ENCODE data around the gene SPIN2B.
"Not testable (repeated sequence)": the region's sequence is repeated elsewhere in the genome, so short reads cannot be mapped to it uniquely, and the experiment has no call there.

The SPIN2B gene

DNA sequence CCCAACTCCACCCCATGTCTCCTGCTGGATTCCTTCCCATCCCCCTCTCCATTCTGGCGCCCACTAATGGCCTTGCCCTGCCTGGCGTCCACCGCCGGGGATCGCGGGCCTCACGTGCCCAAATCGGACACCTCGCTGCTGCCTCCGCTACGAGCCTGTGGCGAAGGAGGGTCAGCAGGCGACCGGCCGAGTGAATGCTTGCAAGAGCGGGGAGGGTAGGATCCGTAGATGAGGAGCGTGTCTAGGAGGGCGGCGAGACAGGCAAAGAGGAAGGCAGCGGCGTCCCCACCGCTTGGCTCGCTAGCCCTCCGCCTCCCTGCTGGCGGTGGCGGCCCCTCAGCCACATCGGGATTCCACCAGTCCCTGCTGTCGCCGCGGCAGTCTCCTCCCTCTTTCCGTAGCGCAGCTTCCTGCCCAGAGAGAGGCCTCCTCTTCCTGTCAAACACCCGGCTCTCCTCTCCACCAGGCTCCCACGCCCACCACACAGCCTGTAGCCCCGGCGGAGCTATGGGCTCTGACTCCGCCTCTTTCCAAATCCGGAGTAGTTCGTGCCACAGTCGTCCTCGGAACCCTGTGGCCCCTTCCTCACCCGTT, at the start of gene SPIN2B:
Gene SPIN2B, minus strand, starts transcription at position 387 of the 594 bp plus-strand sequence.
- peak; percentile 86 for DNase-seq

DNA sequence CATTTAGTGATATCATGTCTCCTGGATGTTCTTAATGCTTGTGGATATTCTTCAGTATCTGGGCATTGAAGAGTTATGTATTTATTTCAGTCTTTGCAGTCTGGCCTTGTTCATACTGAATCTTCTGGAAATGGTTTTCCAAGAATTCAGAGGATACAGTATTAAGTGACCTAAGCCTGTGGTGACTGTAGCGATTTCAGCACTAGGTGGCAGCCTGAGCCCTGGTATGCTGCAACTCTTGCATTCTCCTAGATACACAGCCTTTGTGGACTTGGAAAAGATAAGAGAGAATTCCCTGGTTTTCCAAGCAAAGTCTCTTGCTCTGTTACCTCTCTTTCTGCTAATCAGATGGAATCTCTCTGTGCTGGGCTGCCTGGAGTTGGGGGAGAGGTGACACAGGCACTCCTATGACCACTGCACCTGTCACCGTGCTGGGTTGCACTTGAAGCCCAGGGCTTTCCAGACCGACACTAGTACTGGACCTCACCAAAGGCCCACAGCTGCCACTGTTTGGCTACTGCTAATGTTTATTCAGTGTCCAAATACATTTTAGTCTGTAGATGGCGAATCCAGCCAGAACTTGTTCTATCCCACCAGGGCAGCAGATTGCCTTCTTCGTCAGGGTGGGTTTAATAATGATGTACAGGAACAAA, 35.2 kb upstream of the SPIN2B start:
- peak; percentile 12 for DNase-seq

DNA sequence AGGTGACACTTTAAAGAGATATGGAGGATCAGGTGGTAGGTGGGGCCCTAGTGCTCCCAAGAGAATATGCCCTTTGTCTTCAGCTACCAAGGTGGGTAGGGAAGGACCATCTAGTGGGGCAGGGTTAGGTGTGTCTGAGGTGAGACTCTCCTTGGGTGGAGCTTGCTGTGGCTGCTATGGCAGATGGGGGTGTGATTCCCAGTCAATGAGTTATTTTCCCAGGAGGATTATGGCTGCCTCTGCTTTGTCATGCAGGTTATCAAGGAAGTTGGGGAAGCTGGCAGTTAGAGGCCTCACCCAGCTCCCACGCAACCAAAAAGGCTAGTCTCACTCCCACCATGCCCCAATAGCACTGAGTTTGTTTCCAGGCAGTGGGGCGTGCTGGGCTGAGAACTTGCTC, 33.8 kb upstream of the SPIN2B start:
- DNase-seq = no peak

DNA sequence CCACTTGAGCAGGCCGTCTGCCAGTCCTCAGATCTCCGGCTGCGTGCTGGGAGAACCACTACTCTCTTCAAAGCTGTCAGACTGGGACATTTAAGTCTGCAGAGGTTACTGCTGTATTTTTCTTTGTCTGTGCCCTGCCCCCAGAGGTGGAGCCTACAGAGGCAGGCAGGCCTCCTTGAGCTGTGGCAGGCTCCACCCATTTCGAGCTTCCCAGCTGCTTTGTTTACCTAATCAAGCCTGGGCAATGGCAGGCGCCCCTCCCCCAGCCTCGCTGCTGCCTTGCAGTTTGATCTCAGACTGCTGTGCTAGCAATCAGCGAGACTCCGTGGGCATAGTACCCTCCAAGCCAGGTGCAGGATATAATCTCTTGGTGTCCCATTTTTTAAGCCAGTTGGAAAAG, 30.9 kb upstream of the SPIN2B start:
- DNase-seq = not testable (repeated sequence)

DNA sequence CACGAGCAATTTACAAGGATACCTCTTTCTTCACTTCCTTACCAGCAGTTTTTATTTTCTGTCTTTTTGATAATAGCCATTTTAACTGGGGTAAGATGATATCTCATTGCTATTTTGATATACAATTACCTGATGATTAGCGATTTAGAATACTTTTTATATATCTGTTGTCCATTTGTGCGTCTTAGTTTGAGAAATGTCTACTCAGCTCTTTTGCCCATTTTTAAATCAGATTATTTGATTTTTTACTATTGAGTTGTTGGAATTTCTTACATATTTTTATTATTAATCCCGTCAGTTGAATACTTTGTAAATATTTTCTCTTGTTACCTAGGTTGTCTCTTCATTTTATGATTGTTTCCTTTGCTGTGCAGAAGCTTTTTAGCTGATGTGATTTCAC, 17.3 kb upstream of the SPIN2B start:
- no peak for DNase-seq

DNA sequence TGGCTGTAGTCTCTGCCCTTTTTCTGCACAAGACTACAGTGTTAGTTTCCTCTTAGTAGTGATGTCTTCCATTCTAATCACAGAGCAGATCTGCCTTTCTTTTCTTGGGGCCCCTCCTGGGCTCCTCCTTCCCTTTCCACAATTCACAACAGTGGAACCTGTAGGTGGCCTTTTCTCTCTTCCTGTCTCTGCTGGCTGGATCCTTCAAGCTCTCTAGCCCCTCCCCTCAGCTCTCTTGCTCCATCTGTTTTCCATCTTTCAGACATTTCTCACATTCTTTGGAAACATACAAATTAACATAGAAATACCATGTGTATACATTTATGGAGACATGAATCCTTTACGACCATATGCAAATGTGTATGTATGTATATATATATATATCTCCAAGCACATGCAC, 16.2 kb upstream of the SPIN2B start:
- DNase-seq = no peak

DNA sequence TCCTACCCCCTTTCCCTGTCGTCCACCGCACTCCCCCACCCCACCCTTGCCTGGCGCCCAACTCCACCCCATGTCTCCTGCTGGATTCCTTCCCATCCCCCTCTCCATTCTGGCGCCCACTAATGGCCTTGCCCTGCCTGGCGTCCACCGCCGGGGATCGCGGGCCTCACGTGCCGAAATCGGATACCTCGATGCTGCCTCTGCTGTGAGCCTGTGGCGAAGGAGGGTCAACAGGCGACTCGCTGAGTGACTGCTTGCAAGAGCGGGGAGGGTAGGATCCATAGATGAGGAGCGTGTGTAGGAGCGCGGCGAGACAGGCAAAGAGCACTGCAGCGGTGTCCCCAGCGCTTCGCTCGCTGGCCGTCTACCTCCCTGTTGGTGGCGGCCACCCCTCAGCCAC, 15.7 kb upstream of the SPIN2B start, which contains the start of gene SPIN2A:
Gene SPIN2A, minus strand, starts transcription at position 325 of the 400 bp plus-strand sequence. CDS start 800 bp downstream, outside the sequence.
- DNase-seq = not testable (repeated sequence)

DNA sequence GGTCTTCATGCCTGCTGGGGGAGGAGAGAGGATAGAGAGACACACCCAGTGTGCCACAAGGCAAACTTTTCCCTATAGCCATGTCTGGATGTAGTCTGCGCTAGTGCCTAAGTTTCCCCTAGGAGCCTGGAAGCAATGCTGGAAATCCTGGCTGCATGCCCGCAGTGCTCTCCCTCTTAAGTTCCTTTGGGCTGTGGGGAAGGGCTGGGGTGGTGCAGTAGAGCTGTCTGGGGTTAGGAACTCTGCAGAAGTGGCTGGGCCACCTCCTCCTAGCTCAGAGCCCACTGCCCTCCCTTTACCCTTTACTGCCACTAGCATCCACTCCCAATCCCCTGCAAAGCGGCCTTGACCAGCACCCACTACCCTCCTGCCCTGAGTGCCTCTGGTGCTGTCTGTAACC, 15.2 kb upstream of the SPIN2B start:
- DNase-seq = not testable (repeated sequence)

DNA sequence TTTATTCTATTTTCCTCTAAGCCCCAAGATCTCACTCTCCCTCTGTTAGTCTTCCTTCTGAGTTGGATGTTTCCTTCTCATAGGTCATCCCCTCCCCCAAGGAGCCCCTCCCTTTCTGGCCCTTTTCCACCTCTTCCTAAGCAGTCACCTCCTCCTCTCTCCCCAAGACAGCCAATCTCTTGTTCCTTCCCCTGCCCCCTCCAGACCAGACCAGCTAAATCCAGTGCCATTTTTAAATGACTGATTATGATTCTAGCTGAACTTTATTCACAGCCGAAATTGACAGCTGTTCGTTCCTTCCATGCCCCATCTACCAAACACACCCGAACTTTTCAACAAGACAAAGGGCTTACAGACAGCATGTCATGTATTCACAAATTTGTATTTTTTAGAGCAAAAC, 13.9 kb upstream of the SPIN2B start:
- DNase-seq = no peak

DNA sequence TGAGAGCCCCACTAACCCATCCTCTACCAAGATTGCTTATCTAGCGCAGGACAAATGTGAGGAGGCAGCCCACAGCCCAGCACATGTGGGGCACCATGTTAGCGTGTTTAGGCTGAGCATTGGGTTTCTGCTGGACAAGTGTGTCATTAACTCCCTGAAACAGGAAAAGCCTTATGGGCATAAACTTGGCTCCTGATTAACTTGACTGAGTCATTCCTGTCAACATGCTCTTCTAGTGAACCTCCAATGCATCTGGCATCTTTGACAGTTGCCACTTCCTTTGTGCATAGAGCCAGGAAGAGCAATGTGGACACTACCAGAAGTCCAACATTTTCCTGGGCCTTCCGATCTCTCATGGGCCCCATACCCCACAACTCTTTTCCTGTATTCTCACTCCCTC, 13.4 kb upstream of the SPIN2B start:
- DNase-seq = no peak

DNA sequence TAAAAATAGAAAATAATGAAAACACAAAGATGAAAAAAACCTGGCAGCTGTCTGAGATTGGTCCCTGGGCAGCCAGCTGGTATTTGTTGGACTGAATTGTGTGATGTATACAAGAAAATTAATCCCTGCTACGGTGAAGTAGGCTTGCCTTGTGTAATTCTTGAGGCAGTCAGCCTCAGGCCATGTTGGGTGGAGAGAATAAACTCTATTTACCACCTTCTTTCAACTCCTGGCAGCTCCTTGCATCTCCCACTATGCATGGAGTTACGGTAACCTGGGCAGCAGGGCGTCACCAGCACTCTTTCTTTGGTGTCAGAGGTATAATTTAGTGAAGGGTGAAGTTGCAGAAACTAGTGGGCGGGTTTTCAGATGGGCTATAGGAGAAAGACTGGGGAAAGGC, 12.4 kb upstream of the SPIN2B start:
- DNase-seq = no peak

DNA sequence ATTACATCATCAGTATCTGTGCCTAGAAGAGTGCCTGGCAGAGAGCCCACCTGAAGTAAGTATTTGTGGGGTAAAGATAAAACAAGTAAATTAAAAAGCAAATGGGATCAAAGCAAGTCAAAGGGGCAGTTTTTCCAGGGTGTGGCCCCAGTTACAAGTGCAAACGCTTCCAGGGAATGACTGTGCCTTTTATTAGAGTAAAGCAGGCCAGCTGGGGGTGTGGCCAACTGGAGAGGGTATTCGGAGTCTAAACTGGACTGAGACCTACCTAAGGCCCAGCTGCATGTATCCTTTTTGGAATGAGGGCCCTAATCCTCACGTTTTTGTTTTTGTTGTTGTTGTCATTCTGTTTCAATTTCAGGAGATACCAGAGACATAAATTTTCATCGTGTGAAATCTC, 11.9 kb upstream of the SPIN2B start:
- DNase-seq = not testable (repeated sequence)

DNA sequence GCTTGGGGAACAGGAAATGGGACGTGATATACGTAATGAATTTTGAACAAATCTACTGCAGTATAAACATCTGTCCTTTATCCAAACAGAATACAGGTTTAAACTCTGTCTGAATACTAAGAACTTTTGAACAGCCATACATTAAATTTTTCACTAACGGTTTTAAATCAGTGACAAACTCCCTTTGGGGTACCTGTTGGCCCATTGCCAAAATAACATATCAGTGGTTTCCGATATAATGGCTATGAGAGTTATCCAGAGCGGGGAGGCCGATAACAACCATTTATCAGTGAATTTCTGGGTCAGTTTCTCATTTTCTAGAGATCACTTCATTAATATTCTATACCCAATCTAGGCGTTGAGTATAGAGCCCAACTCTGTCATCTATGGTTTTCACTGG, 10.7 kb upstream of the SPIN2B start:
- DNase-seq = no peak

DNA sequence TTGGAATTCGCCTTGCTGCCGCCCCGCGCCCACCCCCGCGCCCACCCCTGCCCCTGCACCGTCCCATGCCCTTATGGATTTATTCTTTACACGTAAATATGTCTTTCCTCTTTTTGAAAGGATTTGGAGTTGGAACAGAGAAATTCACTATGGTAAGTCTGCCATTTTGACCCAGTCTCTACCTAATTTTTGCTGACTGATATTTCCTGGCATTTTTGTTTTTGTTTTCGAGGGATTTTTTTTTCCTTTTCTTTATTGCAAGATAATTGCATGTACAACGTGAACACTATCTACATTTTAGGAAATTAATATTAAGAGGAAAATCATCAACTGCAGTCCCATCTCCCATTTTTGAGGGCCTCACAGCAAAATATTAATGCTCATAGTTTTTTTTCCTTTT, 468 bp upstream of the SPIN2B start:
- no peak for DNase-seq

DNA sequence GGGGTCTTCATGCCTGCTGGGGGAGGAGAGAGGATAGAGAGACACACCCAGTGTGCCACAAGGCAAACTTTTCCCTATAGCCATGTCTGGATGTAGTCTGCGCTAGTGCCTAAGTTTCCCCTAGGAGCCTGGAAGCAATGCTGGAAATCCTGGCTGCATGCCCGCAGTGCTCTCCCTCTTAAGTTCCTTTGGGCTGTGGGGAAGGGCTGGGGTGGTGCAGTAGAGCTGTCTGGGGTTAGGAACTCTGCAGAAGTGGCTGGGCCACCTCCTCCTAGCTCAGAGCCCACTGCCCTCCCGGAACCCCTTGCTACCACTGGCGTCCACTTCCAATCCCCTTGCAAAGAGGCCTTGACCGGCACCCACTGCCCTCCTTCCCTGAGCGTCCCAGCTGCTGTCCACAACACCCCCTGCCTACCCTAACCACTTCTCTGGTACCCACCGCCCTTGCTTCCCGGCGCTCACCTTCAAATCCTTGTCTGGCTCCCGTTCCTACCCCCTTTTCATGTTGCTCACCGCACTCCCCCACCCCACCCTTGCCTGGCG, 658 bp downstream of the SPIN2B start:
- not testable (repeated sequence) for DNase-seq

DNA sequence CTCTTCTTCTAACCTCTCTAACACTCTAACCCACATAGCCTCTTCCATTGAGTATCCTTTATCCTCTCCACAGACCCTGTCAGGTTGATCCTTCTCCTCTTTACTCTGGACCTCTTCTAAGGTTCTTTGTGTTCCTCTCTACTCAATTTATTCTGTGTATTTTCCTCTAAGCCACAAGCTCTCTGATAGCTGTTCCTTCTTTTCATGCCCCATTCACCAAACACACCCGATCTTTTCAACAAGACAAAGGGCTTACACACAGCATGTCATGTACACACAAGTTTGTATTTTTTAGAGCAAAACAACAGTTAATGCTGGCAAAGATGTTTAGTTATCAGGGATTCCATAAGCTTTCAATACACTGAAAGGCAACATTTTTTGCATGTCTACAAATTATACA, 1.9 kb downstream of the SPIN2B start:
- no peak for DNase-seq

DNA sequence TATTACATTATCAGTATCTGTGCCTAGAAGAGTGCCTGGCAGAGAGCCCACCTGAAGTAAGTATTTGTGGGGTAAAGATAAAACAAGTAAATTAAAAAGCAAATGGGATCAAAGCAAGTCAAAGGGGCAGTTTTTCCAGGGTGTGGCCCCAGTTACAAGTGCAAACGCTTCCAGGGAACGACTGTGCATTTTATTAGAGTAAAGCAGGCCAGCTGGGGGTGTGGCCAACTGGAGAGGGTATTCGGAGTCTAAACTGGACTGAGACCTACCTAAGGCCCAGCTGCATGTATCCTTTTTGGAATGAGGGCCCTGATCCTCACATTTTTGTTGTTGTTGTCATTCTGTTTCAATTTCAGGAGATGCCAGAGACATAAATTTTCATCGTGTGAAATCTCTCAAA, 3.8 kb downstream of the SPIN2B start:
- DNase-seq = not testable (repeated sequence)

DNA sequence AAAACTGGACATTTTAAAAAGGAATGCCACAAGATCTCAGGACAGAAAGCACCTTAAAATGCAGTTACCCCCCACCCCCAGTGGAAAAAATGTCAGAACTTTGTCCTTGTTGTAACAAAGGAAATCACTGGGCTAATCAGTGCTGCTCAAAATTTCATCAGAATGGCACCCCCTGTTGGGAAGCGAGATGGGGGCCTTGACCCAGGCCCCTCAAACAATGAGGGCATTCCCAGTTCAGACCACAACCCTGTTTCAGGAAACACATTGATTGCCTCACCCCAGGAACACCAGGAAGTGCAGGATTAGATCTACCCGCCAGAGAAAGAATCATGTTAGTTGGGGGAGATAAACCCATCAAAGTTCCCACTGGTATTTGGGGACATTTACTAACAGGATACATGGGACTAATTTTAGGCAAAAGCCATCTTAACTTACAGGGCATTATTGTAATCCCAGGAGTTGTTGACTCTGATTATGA, 16.4 kb downstream of the SPIN2B start:
- no peak for DNase-seq

DNA sequence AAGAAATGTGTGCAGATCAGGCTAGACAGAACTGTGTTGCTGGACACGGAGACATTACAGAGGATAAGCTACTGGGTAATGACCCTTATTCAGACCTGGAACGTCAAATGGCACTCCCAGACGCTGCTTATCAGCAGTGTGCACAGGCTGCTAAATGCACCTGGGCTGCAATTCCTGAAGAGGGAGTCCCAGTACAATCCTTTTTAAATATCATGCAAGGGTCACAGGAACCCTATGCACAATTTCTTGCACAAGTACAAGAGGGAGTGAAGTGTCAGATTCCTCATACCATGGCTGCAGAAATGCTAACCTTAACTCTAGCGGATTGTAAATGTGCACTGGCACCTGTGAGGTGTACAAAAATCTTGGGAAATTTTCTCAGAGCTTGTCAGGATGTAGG, 16.9 kb downstream of the SPIN2B start:
- no peak for DNase-seq

DNA sequence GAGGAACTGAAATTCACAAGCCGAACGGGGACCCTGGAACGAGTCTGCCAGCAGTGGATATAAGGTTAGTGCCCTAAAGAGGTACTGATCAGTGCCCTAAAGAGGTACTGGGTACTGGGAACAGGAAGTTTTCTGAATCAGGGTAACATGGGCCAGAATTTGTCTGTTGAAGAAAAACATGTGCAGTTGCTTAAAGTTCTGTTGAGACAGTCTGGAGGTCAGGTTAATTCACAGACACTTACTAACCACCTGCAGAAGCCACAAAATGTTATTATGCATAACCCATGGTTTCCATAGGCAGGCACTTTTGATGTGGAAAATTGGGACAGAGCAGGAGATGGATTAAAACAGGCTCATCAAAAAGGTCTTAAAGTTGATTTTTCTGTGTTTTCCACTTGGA, 17.9 kb downstream of the SPIN2B start:
- DNase-seq = no peak

DNA sequence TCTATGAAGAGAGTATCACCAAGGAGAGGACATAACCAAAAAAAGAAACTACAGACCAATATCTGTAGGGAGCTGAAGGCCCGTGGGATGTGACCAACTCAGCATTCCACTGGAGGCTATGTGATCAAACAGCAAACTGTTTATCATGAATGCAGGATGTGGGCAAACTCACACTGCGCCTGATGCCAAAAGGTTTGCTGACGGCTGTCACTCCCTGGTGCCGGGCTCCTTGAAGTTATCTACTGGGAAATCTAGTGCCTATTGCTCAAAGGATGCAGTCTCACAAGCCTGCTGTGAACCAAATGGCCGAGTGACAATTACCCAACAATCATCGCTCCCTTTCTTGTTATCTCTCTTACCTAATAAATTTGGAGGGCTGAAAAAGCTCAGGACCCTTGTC, 18.4 kb downstream of the SPIN2B start:
- DNase-seq = not testable (repeated sequence)

DNA sequence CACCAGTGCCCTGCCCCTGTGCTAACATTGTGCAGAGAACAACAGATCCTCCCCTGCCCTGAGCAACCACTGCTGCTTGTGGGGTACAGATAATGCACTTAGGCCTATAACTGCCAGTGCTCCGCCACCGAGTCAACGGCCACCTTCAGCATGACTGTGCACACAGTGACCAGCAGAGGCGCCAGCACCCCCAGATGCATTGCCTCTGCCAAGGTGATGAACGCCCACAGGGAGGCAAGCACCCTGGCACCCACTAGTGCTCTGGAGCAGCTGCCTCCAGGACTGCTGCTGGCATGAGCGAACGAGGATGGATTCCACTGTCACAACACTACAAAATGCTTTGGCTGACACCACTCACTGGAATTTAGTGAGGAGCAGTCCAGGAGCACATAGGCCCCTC, 38.2 kb downstream of the SPIN2B start:
- DNase-seq = no peak

DNA sequence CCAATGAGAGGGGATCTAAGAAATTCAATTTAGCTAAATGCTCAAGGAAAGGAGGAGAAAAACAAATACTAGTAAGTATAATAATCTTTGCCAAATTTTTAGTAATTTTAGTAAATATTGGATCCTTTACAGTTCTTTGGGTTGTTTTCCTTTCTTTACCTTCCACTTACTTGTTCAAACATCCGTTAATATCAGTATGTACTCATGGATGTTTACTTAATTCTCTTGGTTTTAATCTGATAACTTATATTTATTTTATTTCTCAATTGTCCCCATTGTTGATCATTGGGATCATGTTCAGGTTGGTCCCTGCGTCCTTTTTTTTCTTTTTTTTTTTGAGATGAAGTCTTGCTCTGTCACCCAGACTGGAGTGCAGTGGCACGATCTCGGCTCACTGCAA, 46.9 kb downstream of the SPIN2B start:
- no peak for DNase-seq

DNA sequence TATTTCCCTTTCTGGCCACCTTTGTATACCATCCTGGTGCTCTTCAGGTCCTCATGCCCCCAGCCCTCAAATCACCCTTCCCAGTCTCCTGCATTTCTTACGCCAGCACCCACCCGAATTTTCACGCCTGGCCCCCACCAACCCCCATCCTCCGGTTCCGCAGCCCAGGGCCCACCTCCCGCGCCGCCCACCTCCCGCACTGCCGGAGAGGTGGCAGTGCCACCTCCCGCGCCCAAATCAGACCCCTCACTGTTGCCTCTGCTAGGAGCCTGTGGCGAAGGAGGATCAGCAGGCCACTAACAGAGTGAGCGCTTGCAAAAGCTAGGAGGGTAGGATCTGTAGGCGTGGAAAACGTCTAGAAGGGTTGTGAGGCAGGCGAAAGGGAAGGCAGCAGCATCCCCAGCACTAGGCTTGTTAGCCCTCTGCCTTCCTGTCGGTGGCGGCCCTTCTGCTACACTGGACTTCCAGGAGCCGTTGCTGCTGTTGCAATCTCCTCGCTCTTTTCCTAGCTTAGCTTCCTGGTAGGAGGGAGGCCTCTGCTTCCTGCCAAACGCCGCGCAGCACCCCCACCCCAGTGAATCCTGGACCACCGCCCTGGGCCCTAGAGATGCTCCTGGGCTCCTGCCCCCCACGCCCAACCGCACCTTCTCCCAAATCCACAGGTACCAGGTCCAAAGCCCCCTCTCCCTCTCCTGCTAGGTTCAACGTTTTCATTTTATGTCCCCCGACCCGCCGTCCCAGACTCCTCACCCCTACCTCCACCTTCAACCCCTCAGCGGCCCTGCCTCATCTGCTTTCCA, 51.0 kb downstream of the SPIN2B start:
- DNase-seq = no peak

All from NCI-H1694 (cell line).